ENCODE data around the gene DBX1.
A peak's percentile ranks its signal among the peaks of the same experiment; 100 is the strongest.

DBX1 gene

DNA sequence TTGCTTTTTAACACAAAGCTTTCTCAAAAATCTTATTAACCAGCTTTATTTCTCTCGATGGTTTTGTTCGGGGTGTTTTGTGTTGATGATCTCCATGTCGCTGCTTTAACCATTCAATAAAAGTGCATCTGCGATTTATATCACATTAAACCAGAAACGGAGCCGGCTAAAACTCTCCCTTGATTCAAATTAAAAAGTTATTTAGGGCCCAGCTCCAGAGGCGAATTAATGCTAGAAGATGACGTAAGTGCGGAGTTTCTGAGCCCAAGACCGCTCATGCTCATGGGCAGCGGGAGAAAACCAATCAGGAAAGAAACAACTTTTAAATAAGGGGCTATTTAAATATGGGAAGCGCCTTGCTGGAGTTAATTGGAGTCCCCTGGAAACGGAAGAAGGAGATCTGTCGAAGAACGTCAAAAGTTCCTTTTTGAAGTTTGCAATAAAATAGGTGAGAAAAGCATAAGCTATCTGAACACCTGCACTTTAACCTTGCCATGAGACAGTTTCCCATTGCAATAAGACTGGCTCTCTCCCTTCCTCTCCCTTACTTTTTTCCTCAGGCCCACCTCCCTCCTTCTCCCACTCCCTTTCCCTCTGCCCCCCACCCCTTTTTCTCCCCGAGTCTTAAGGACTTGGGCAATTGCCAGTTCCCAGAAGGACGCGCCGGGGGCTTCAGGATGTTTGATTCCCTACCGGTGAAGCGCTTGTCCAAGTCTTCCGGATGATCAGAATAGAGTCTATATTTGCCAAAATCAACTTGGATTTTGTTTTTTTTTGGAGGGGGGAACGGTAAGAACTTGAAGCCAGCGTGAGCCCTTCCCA is 1.9 kb upstream of the DBX1 start:
- no peak for DNase-seq (ENCODE audit: low spot score)
- H3K27me3 ChIP-seq (ENCODE audit: insufficient read depth, poor library complexity, severe bottlenecking), result peaks cover 96% of the 10 kb centered on the region

GRCh38 chr11:20161230-20161918 is 1.1 kb upstream of the DBX1 start:
- H3K4me3 ChIP-seq (ENCODE audit: severe bottlenecking), result no peak overlapping the region

More for the DNA sequence above, 1.9 kb upstream of the DBX1 start:
- Histone ChIP-seq H3K4me1 (ENCODE audit: insufficient read depth, poor library complexity, severe bottlenecking) (no peaks in the 10 kb centered on the region), H3K9me3 (ENCODE audit: severe bottlenecking) (no peaks in the 10 kb centered on the region), H3K4me3 (ENCODE audit: severe bottlenecking) (no peak overlapping the region), H3K27ac (ENCODE audit: poor library complexity, severe bottlenecking) (no peak overlapping the region), H3K36me3 (ENCODE audit: low read depth) (no peaks in the 10 kb centered on the region)
- TF ChIP-seq, protein P1, sequence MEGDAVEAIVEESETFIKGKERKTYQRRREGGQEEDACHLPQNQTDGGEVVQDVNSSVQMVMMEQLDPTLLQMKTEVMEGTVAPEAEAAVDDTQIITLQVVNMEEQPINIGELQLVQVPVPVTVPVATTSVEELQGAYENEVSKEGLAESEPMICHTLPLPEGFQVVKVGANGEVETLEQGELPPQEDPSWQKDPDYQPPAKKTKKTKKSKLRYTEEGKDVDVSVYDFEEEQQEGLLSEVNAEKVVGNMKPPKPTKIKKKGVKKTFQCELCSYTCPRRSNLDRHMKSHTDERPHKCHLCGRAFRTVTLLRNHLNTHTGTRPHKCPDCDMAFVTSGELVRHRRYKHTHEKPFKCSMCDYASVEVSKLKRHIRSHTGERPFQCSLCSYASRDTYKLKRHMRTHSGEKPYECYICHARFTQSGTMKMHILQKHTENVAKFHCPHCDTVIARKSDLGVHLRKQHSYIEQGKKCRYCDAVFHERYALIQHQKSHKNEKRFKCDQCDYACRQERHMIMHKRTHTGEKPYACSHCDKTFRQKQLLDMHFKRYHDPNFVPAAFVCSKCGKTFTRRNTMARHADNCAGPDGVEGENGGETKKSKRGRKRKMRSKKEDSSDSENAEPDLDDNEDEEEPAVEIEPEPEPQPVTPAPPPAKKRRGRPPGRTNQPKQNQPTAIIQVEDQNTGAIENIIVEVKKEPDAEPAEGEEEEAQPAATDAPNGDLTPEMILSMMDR (IDR thresholded peaks at IDR 0.05; ENCODE audit: poor library complexity, severe bottlenecking), result no peak
- ATAC-seq (ENCODE audit: low read depth), result no peak

GRCh38 chr11:20159466-20160381 is 551 bp downstream of the DBX1 start:
- Histone ChIP-seq H3K27me3 (ENCODE audit: insufficient read depth, poor library complexity, severe bottlenecking) (peaks cover 98% of the 10 kb centered on the region), H3K4me3 (ENCODE audit: severe bottlenecking) (no peak overlapping the region), H3K9me3 (ENCODE audit: severe bottlenecking) (no peaks in the 10 kb centered on the region), H3K4me1 (ENCODE audit: insufficient read depth, poor library complexity, severe bottlenecking) (no peaks in the 10 kb centered on the region), H3K27ac (ENCODE audit: poor library complexity, severe bottlenecking) (no peak overlapping the region), H3K36me3 (ENCODE audit: low read depth) (no peaks in the 10 kb centered on the region)
- ATAC-seq (ENCODE audit: low read depth) (no peak), DNase-seq (ENCODE audit: low spot score) (no peak)
- TF ChIP-seq, protein P1 (IDR thresholded peaks at IDR 0.05; ENCODE audit: poor library complexity, severe bottlenecking), result no peak

More at GRCh38 chr11:20161230-20161918, 1.1 kb upstream of the DBX1 start:
- DNase-seq (ENCODE audit: low spot score) (no peak), ATAC-seq (ENCODE audit: low read depth) (0 out of 3 replicates have a peak, but pooled peaks have one; percentile 39)
- TF ChIP-seq, protein P1 (IDR thresholded peaks at IDR 0.05; ENCODE audit: poor library complexity, severe bottlenecking), result no peak
- no peaks in the 10 kb centered on the region for H3K36me3 ChIP-seq (ENCODE audit: low read depth)
- H3K9me3 ChIP-seq (ENCODE audit: severe bottlenecking), result no peaks in the 10 kb centered on the region
- no peak overlapping the region for H3K27ac ChIP-seq (ENCODE audit: poor library complexity, severe bottlenecking)
- peaks cover 96% of the 10 kb centered on the region for H3K27me3 ChIP-seq (ENCODE audit: insufficient read depth, poor library complexity, severe bottlenecking)
- no peaks in the 10 kb centered on the region for H3K4me1 ChIP-seq (ENCODE audit: insufficient read depth, poor library complexity, severe bottlenecking)

DNA sequence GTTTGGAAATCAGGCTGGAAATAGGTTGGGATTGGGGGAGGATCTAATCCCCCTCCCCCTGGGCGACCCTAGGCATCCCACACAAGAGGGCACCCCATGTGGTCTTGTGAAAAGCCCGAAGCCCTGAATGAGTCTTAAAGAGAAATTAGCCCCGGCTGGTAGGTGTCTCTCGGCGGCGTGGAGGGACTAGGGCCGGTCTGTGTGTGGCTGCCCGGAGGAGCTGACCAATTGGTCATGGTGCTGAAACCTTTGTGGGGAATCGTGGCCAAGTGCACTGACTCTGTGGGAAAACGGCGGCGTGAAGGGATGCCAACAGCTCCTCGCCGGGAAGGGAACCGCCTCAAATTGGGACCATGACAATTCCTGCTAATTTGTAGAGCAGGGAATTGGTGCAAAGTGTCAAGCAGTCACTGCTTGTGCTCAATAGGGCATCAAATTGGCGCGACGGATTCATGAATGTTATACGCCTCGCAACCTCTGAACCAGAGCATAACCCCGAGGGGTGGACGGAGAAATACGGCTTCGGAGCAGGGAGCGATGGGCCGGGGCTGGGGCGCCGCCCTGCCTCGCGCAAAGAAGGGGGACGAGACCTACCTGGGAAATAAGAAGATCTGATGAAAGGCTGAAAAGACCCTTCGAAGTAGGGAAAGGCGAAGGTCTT is 1.5 kb downstream of the DBX1 start:
- DNase-seq (ENCODE audit: low spot score), result no peak
- peaks cover 99% of the 10 kb centered on the region for H3K27me3 ChIP-seq (ENCODE audit: insufficient read depth, poor library complexity, severe bottlenecking)
- H3K36me3 ChIP-seq (ENCODE audit: low read depth), result no peaks in the 10 kb centered on the region
- H3K27ac ChIP-seq (ENCODE audit: poor library complexity, severe bottlenecking), result no peak overlapping the region
- no peaks in the 10 kb centered on the region for H3K4me1 ChIP-seq (ENCODE audit: insufficient read depth, poor library complexity, severe bottlenecking)
- H3K9me3 ChIP-seq (ENCODE audit: severe bottlenecking), result no peaks in the 10 kb centered on the region
- H3K4me3 ChIP-seq (ENCODE audit: severe bottlenecking), result no peak overlapping the region
- TF ChIP-seq, protein P1 (IDR thresholded peaks at IDR 0.05; ENCODE audit: poor library complexity, severe bottlenecking), result no peak
- ATAC-seq (ENCODE audit: low read depth), result peak; percentile 71

Data from RWPE2 (cell line).